GM12878 (cell line): ENCODE results near the gene COMT. TPM values are rescaled to one million over a fixed set of nuclear protein-coding genes. Genes with fewer than 3 reads are reported as not detected.

Experiments
- ATAC-seq: fragments of 200-7000 bp; cut with Tn5 transposase; 3 replicates; pipeline ENCODE4 v1.9.1; 2020; ENCODE audit warnings: mild to moderate bottlenecking, moderate library complexity
- BruUV-seq: library from RNA; stranded (reverse); fragments of 400-500 nt; replicated peaks from 2 replicates; lab custom pipeline; 2021; lab: Mats Ljungman, UMichigan
- CTCF ChIA-PET: fragments of 300-600 bp; sonication (Branson Sonifier 250); formaldehyde crosslinking; extraction: SDS; loops from one replicate; lab custom pipeline; 2021; ENCODE audit warnings: inconsistent platforms; lab: Yijun Ruan, JAX
- POLR2A ChIA-PET: fragments of 350-600 bp; formaldehyde crosslinking; extraction: SDS; loops from one replicate; lab custom pipeline; 2021; ENCODE audit warnings: inconsistent platforms; lab: Charles Lee
- RAD21 ChIA-PET: fragments of 300-600 bp; sonication (Branson Sonifier 250); formaldehyde crosslinking; loops from one replicate; lab custom pipeline; 2023; ENCODE audit warnings: antibody characterized with exemption; ENCODE audit not compliant: unreplicated experiment; lab: Charles Lee
- SMC1A ChIA-PET: fragments of 300-600 bp; sonication (Branson Sonifier 250); formaldehyde crosslinking; loops from one replicate; lab custom pipeline; 2023; ENCODE audit not compliant: unreplicated experiment, uncharacterized antibody; lab: Charles Lee
- DNase-seq: peaks from one replicate; pipeline ENCODE4 v3.0.0-alpha.2; 2011; ENCODE audit warnings: low read depth, low spot score
- FAIRE-seq: peaks from 3 replicates; lab custom pipeline; 2011; peaks lifted over from hg19 to GRCh38; lab: Jason Lieb, UNC
- H2AFZ ChIP-seq: 2 replicates; pipeline ENCODE4 v1.6.0; 2011; ENCODE audit warnings: low read depth, low read length, control low read depth; ENCODE audit not compliant: control insufficient read depth
- H3K27ac ChIP-seq: 2 replicates; pipeline ENCODE4 v1.5.1; 2011; ENCODE audit warnings: control low read depth; ENCODE audit not compliant: control insufficient read depth, insufficient read depth
- H3K27me3 ChIP-seq, 2 experiments: replicated peaks in 1 of 2; 2 replicates each; pipeline versions ENCODE4 v1.6.0 to v1.6.1; 2011; ENCODE audit warnings: low read length in 1 of 2; ENCODE audit not compliant: control insufficient read depth in 2 of 2, insufficient read depth in 2 of 2
- H3K36me3 ChIP-seq, 2 experiments: 2 replicates each; pipeline ENCODE4 v1.5.1; 2011; ENCODE audit warnings: low read length in 1 of 2; ENCODE audit not compliant: control insufficient read depth in 2 of 2, insufficient read depth in 2 of 2
- H3K4me1 ChIP-seq: 2 replicates; pipeline ENCODE4 v1.6.1; 2011; ENCODE audit warnings: mild to moderate bottlenecking, low read length, moderate library complexity, mixed read lengths; ENCODE audit not compliant: control insufficient read depth, insufficient read depth
- H3K4me2 ChIP-seq: 2 replicates; pipeline ENCODE4 v1.6.0; 2011; ENCODE audit warnings: control low read depth; ENCODE audit not compliant: control insufficient read depth, insufficient read depth
- H3K4me3 ChIP-seq: fragments of 200-600 bp; sonication (generic); 2 replicates; pipeline ENCODE4 v1.5.1; 2016
- H3K79me2 ChIP-seq: 2 replicates; pipeline ENCODE4 v1.6.0; 2011; ENCODE audit warnings: low read length; ENCODE audit not compliant: control insufficient read depth, insufficient read depth
- H3K9ac ChIP-seq: 2 replicates; pipeline ENCODE4 v1.8.0; 2011; ENCODE audit warnings: low read length, control low read depth, mixed read lengths; ENCODE audit not compliant: control insufficient read depth, insufficient read depth
- H3K9me3 ChIP-seq: replicated peaks from 3 replicates; pipeline ENCODE4 v1.5.1; 2011; ENCODE audit warnings: mild to moderate bottlenecking, low read length; ENCODE audit not compliant: control insufficient read depth, insufficient read depth
- H4K20me1 ChIP-seq: 2 replicates; pipeline ENCODE4 v1.6.0; 2011; ENCODE audit not compliant: control insufficient read depth, insufficient read depth
- CREM ChIP-seq: IDR thresholded peaks from 2 replicates; pipeline ENCODE4 v1.6.1; 2014; ENCODE audit warnings: antibody characterized with exemption, low read depth
- CTCF ChIP-seq, 3 experiments: IDR thresholded peaks in 2 of 3; conservative IDR thresholded peaks in 1 of 3; 2 replicates each; pipeline ENCODE4 v1.5.1; 2011; ENCODE audit warnings: low read depth in 3 of 3, low read length in 3 of 3, mild to moderate bottlenecking in 3 of 3, control low read depth in 2 of 3, moderate library complexity in 2 of 3, inconsistent platforms in 1 of 3, mixed read lengths in 1 of 3; ENCODE audit not compliant: control insufficient read depth in 2 of 3, insufficient read depth in 1 of 3; ENCODE audit errors: extremely low read depth in 1 of 3
- EED ChIP-seq: sonication (generic); IDR thresholded peaks from 2 replicates; pipeline ENCODE4 v1.6.1; 2016; ENCODE audit warnings: antibody characterized with exemption, low read depth
- ETV6 ChIP-seq, 2 experiments: fragments of 450-650 bp in 1 of 2; IDR thresholded peaks in 1 of 2; conservative IDR thresholded peaks in 1 of 2; 2 replicates each; pipeline ENCODE4 v1.6.1; 2014; ENCODE audit warnings: antibody characterized with exemption in 1 of 2, borderline replicate concordance in 1 of 2, low read depth in 1 of 2, mild to moderate bottlenecking in 1 of 2, moderate library complexity in 1 of 2
- HDGF ChIP-seq: fragments of 450-650 bp; IDR thresholded peaks from 2 replicates; pipeline ENCODE4 v1.6.1; 2016; ENCODE audit warnings: antibody characterized with exemption
- MXI1 ChIP-seq: fragments of 150-350 bp; IDR thresholded peaks from 2 replicates; pipeline ENCODE4 v1.6.1; 2011; ENCODE audit warnings: low read depth, mild to moderate bottlenecking, inconsistent platforms, low read length, improper control_type of control experiment
- NBN ChIP-seq: fragments of 450-650 bp; IDR thresholded peaks from 2 replicates; pipeline ENCODE4 v1.6.1; 2016
- NFXL1 ChIP-seq: fragments of 450-650 bp; IDR thresholded peaks from 2 replicates; pipeline ENCODE4 v1.6.1; 2017; ENCODE audit warnings: antibody characterized with exemption, mild to moderate bottlenecking, borderline replicate concordance
- NRF1 ChIP-seq: conservative IDR thresholded peaks from 2 replicates; pipeline ENCODE4 v1.6.1; 2011; ENCODE audit warnings: mild to moderate bottlenecking, low read depth, low read length, improper control_type of control experiment
- PKNOX1 ChIP-seq: fragments of 450-650 bp; IDR thresholded peaks from 2 replicates; pipeline ENCODE4 v1.6.1; 2016; ENCODE audit warnings: mild to moderate bottlenecking
- POLR2A ChIP-seq: IDR thresholded peaks from 2 replicates; pipeline ENCODE4 v1.6.1; 2011; ENCODE audit warnings: low read depth, mild to moderate bottlenecking, low read length
- RAD21 ChIP-seq: IDR thresholded peaks from 2 replicates; pipeline ENCODE4 v1.6.1; 2011; ENCODE audit warnings: mild to moderate bottlenecking, low read depth, low read length, moderate library complexity; ENCODE audit not compliant: insufficient read depth
- RBBP5 ChIP-seq: fragments of 200-600 bp; sonication (generic); conservative IDR thresholded peaks from 2 replicates; pipeline ENCODE4 v1.6.1; 2016
- RFX5 ChIP-seq: IDR thresholded peaks from 2 replicates; pipeline ENCODE4 v1.6.1; 2011; ENCODE audit warnings: low read depth, low read length, improper control_type of control experiment
- RUNX3 ChIP-seq: IDR thresholded peaks from 2 replicates; pipeline ENCODE4 v1.6.1; 2012; ENCODE audit warnings: low read length, inconsistent platforms
- SMARCA5 ChIP-seq: fragments of 450-650 bp; IDR thresholded peaks from 2 replicates; pipeline ENCODE4 v1.6.1; 2017; ENCODE audit warnings: mild to moderate bottlenecking
- ZNF24 ChIP-seq: fragments of 450-650 bp; IDR thresholded peaks from 2 replicates; pipeline ENCODE4 v1.6.1; 2017; ENCODE audit warnings: antibody characterized with exemption, mild to moderate bottlenecking
- WGBS: methylation state at CpG from one replicate; pipeline ENCODE4 v1.1.6; 2016; ENCODE audit warnings: low lambda C conversion rate; ENCODE audit not compliant: insufficient replicate concordance, insufficient coverage; ENCODE audit errors: missing lambda C conversion rate; 5-methylcytosine and 5-hydroxymethylcytosine counted together
- in situ Hi-C: fragments of 300-500 bp; cut with MboI; formaldehyde crosslinking; loops from 9 replicates; pipeline ENCODE4 v1.14.3; 2018; ENCODE audit warnings: mixed read lengths
- intact Hi-C: fragments of 100-400 bp; cut with micrococcal nuclease; formaldehyde crosslinking; loops from one replicate; pipeline ENCODE4 v1.14.2; 2022; ENCODE audit not compliant: unreplicated experiment
- polyA plus RNA-seq, 11 experiments: library from polyadenylated mRNA; depleted of rRNA in 4 of 11; unstranded in 6 of 11; stranded (reverse) in 5 of 11; fragments of >200 nt; fragmentation: Nextera tagmentation in 4 of 11; fragmentation: Illumina TruSeq in 1 of 11; extraction: Ambion mirVana in 4 of 11; extraction: Trizol in 1 of 11; gene quantifications; 1 replicate in 1 of 11; 2 replicates in 10 of 11; pipeline versions ENCODE4 v1.2.1 to v1.2.3, GENCODE V29; 2011 to 2016; ENCODE audit warnings: inconsistent platforms in 2 of 11, missing spikeins in 2 of 11, low read depth in 1 of 11
- total RNA-seq, 4 experiments: library from RNA; depleted of rRNA in 3 of 4; stranded (reverse); fragments of >200 nt in 3 of 4; fragmentation: Illumina TruSeq in 1 of 4; extraction: Trizol in 1 of 4; gene quantifications; 2 replicates each; pipeline versions ENCODE4 v1.2.1 to v1.2.3, GENCODE V29; 2013 to 2021

COMT gene
- total and polyA plus RNA-seq, 10 of the 15 experiments (the other 5 are each of a cell fraction or from before 2014, with no cell fraction given) = 4.5 to 152 (median 66.1) TPM

- 50% methylated on average over 21 of the region's 22 CpGs for WGBS
- Histone ChIP-seq H3K4me3 (no peak overlapping the region), H3K4me1 (no peaks in the 10 kb centered on the region), H3K27me3 (no peaks in the 10 kb centered on the region), H3K9me3 (no peaks in the 10 kb centered on the region), H3K27ac (no peak overlapping the region), H3K9ac (no peak overlapping the region), H3K36me3 (peaks cover 0 to 3% of the 10 kb centered on the region in 2 experiments; a peak in 2 of 4 replicates), H3K4me2 (no peak overlapping the region), H2AFZ (no peak overlapping the region), H3K79me2 (no peaks in the 10 kb centered on the region), H4K20me1 (no peaks in the 10 kb centered on the region)
- no peak for DNase-seq
- TF ChIP-seq RAD21 = peak; percentile 23; the same call in 1 of the 2 replicates
- TF ChIP-seq SMARCA5 = no peak
- no peak for TF ChIP-seq EED
- TF ChIP-seq MXI1 = no peak
- TF ChIP-seq PKNOX1 = no peak
- no peak for TF ChIP-seq ZNF24
- TF ChIP-seq HDGF = no peak
- TF ChIP-seq NRF1 = no peak
- no peak for TF ChIP-seq NBN
- TF ChIP-seq RFX5 = no peak
- no peak for TF ChIP-seq RBBP5
- TF ChIP-seq POLR2A = peak; percentile 46
- TF ChIP-seq ETV6 (conservative IDR thresholded peaks at IDR 0.05 in 1 of 2, IDR thresholded peaks at IDR 0.05 in 1 of 2; ENCODE audit: borderline replicate concordance in 1 of 2, low read depth in 1 of 2) = no peak
- no peak for TF ChIP-seq NFXL1
- no peak for TF ChIP-seq CREM
- peak; percentile 35 to 65 (median 58) for TF ChIP-seq CTCF (IDR thresholded peaks at IDR 0.05 in 2 of 3, conservative IDR thresholded peaks at IDR 0.05 in 1 of 3; ENCODE audit: control insufficient read depth in 2 of 3, extremely low read depth in 1 of 3, insufficient read depth in 1 of 3, low read depth in 3 of 3, low read length in 3 of 3)
- TF ChIP-seq RUNX3 = no peak
- FAIRE-seq = no peak
- intact Hi-C loops (no loop called here), in situ Hi-C loops (no loop called here)
- ATAC-seq = peak; percentile 92
- ChIA-PET POLR2A (no interaction called here), SMC1A (no interaction called here), CTCF (no interaction called here), RAD21 (interaction anchor here (0.6 kb wide), 1 partner anchor 168 kb away, joined by 3 read pairs; no protein-coding TSS in a partner anchor)
- BruUV-seq = no TSS peak
Observed at GRCh38 chr22:19962246-19962908, 20.8 kb downstream of the COMT start.
